Mesothelial cell of epicardium (in vitro differentiated cells): Measurements from ENCODE around the gene GLRA2. TPM values are rescaled to one million over a fixed set of nuclear protein-coding genes. Genes with fewer than 3 reads are reported as not detected.

ENCODE experiments used
- DNase-seq, 2 experiments: peaks; one replicate each; pipeline ENCODE4 v3.0.0; 2021; ENCODE audit warnings: low spot score in 2 of 2; ENCODE audit not compliant: unreplicated experiment in 2 of 2
- H3K27ac Mint-ChIP-seq: 2 replicates; pipeline ENCODE4 v1.8.0; 2021; ENCODE audit warnings: mixed read lengths
- H3K27me3 Mint-ChIP-seq: 2 replicates; pipeline ENCODE4 v1.8.0; 2021; ENCODE audit warnings: low read depth, mixed read lengths
- H3K36me3 Mint-ChIP-seq: 2 replicates; pipeline ENCODE4 v1.8.0; 2021; ENCODE audit warnings: mixed read lengths
- H3K4me1 Mint-ChIP-seq: 2 replicates; pipeline ENCODE4 v1.8.0; 2021; ENCODE audit warnings: mixed read lengths
- H3K4me3 Mint-ChIP-seq: 2 replicates; pipeline ENCODE4 v1.8.0; 2021; ENCODE audit warnings: mild to moderate bottlenecking, moderate library complexity, mixed read lengths
- H3K9me3 Mint-ChIP-seq: 2 replicates; pipeline ENCODE4 v1.8.0; 2021; ENCODE audit warnings: mixed read lengths
- total RNA-seq: library from RNA; stranded (reverse); gene quantifications from 3 replicates; pipeline ENCODE4 v1.2.1, GENCODE V29; 2021
- TF ChIP-seq, protein P1 (sequence below): fragments of 200-600 bp; sonication (generic); IDR thresholded peaks from one replicate; pipeline ENCODE4 v1.5.0; 2021; ENCODE audit warnings: antibody characterized with exemption; ENCODE audit not compliant: unreplicated experiment

Gene GLRA2
- not detected in 3 replicates for total RNA-seq

DNA sequence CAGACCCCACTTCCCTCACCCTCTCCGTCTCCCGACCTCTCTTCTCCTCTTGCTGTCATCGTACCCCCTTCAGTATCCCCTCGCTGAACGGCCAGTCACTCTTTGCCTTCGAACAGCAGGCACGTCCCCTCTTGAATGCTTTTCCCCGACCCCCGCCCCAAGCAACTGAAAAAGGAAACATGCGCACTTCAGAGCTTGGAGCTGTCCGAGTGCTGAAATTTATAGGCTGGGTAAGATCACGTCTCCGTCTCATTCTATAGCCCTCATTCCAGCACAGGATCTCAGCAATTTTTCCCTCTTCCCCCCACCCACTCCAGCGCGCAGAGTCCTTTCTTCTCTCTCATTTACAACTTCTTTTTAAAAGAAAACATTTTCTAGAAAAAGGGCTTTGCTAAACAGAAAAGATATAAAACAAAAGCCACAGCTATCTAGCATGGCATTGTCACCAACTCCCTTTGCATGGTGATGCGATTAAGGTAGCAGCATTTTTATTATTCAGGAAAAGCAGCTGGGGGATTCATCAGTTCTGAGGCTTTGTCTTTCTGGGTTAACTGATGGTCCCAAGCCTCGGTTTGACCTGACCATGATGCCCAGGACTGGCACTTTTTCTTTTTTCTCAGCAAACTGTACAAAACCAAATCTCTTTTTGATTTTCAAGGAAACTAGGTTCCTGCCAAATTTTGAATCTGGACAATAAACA, at the start of gene GLRA2:
Gene GLRA2, plus strand, starts transcription at position 247 of the 700 bp plus-strand sequence. CDS start 522 bp downstream, outside the sequence.
- Mint-ChIP-seq H3K4me3 (peak within 1 kb of the TSS; percentile 72), H3K4me1 (peaks cover 2% of the 10 kb centered on the region), H3K36me3 (no peaks in the 10 kb centered on the region), H3K27me3 (peaks cover 4% of the 10 kb centered on the region), H3K27ac (no peak within 1 kb of the TSS), H3K9me3 (peaks cover 17% of the 10 kb centered on the region)
- TF ChIP-seq, protein P1, sequence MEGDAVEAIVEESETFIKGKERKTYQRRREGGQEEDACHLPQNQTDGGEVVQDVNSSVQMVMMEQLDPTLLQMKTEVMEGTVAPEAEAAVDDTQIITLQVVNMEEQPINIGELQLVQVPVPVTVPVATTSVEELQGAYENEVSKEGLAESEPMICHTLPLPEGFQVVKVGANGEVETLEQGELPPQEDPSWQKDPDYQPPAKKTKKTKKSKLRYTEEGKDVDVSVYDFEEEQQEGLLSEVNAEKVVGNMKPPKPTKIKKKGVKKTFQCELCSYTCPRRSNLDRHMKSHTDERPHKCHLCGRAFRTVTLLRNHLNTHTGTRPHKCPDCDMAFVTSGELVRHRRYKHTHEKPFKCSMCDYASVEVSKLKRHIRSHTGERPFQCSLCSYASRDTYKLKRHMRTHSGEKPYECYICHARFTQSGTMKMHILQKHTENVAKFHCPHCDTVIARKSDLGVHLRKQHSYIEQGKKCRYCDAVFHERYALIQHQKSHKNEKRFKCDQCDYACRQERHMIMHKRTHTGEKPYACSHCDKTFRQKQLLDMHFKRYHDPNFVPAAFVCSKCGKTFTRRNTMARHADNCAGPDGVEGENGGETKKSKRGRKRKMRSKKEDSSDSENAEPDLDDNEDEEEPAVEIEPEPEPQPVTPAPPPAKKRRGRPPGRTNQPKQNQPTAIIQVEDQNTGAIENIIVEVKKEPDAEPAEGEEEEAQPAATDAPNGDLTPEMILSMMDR, result no peak
- DNase-seq, result peak; percentile 22 to 51

DNA sequence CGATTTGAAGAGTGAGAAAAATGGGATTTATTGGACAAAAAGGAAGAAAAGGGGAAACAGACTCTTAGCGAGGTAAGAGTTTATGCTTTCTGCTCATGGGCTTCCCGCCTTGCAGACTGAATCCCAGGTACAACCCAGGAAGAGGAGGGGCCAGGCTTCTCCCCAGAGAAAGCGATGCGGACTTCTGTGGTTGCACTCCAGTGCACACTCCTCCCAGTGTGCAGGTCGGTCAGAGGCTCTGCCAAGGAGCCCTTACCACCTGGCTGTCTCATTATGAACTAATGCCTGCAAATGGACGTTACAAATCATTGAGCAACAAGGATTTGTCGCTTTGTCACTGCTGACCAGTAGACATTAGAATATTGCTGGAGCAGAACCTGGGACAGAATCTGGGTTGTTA, 39.9 kb upstream of the GLRA2 start:
- Mint-ChIP-seq H3K4me3 (no peak overlapping the region), H3K27ac (no peak overlapping the region), H3K9me3 (peaks cover 9% of the 10 kb centered on the region), H3K4me1 (peaks cover 3% of the 10 kb centered on the region), H3K36me3 (no peaks in the 10 kb centered on the region), H3K27me3 (no peaks in the 10 kb centered on the region)
- TF ChIP-seq, protein P1, result no peak
- no peak for DNase-seq

DNA sequence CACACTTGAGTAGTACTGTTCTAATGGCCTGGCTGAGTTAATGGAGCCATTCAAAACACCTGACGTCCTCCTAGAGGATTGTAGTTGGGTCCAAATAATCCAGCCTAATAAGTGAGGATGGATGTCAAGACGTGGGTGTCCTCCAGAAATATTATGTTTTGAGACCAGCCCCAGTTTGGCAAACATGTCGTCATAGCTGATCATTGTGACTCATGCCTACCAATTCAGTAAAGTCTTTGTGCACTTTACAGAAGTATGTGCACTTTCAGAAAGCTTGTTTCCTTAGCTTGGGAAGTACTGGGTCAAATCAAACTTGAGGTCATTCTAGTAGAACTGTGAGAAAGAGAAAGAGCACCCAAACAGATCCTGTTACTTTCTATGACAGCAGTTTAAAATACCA, 37.6 kb upstream of the GLRA2 start:
- no peak overlapping the region for H3K27ac Mint-ChIP-seq
- no peaks in the 10 kb centered on the region for H3K36me3 Mint-ChIP-seq
- DNase-seq, result no peak
- H3K4me1 Mint-ChIP-seq, result peaks cover 4% of the 10 kb centered on the region
- H3K4me3 Mint-ChIP-seq, result no peak overlapping the region
- no peaks in the 10 kb centered on the region for H3K27me3 Mint-ChIP-seq
- TF ChIP-seq, protein P1, result no peak
- peaks cover 6% of the 10 kb centered on the region for H3K9me3 Mint-ChIP-seq

DNA sequence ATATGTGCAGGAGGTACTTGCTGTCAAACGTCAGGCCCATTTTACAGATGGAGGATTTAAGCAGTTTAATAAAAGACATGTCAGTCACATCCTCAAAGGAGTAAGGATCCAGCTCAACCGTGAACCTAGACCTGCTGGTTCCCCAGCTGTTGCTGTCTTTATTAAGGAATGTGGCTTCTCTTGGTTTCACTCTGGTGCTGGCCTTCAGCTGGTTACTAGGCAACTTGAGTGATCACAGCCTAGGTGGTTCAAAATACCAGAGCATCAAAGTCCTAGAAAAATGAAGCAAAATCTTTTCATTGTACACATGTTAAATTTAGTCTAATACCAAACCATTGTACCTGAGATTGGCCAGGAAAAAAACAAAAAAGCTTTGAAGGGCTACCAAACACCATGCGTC, 32.7 kb upstream of the GLRA2 start:
- TF ChIP-seq, protein P1, result no peak
- Mint-ChIP-seq H3K27ac (no peak overlapping the region), H3K36me3 (no peaks in the 10 kb centered on the region), H3K4me3 (no peak overlapping the region), H3K9me3 (peaks cover 9% of the 10 kb centered on the region), H3K4me1 (peaks cover 12% of the 10 kb centered on the region), H3K27me3 (no peaks in the 10 kb centered on the region)
- no peak for DNase-seq

DNA sequence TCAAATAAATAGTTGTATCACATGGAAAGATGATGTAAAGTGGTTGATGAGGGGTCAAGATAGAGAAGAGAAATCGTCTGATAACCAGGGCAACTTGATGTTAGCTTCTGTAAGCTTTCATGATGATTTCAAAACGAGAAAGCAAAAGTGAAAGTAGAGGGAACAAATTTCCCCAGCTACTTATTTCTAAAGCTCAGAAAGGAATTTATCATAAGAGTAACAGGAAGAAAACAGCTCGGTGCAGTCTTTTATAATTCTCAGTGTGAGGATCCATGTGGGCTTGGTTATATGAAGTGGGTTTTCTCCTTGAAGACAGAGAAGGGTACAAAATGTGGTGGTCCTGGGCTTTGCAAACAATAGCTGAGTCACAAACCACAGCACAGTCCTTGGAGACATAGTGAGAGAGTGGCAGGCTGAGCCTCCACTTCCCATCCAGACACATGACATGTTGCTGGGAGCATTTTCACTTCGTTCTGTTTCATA, 32.1 kb upstream of the GLRA2 start:
- Mint-ChIP-seq H3K27ac (peak overlapping the region; percentile 48), H3K36me3 (no peaks in the 10 kb centered on the region), H3K9me3 (peaks cover 10% of the 10 kb centered on the region), H3K4me3 (peak overlapping the region; percentile 11), H3K27me3 (no peaks in the 10 kb centered on the region), H3K4me1 (peaks cover 12% of the 10 kb centered on the region)
- no peak for DNase-seq
- TF ChIP-seq, protein P1, result no peak
